GM12801 (cell line): ENCODE measurements around the gene PCID2.

Source experiments
- CTCF ChIP-seq: IDR thresholded peaks from one replicate; pipeline ENCODE4 v1.5.1; 2011; ENCODE audit warnings: control low read depth; ENCODE audit not compliant: insufficient read length; ENCODE audit errors: extremely low read depth

The PCID2 gene

GRCh38 chr13:113192279-113192678 is 16.2 kb downstream of the PCID2 start:
- no peak for TF ChIP-seq CTCF

- no peak for TF ChIP-seq CTCF
These were observed 18.3 kb downstream of the PCID2 start for GRCh38 chr13:113190181-113190580.

DNA sequence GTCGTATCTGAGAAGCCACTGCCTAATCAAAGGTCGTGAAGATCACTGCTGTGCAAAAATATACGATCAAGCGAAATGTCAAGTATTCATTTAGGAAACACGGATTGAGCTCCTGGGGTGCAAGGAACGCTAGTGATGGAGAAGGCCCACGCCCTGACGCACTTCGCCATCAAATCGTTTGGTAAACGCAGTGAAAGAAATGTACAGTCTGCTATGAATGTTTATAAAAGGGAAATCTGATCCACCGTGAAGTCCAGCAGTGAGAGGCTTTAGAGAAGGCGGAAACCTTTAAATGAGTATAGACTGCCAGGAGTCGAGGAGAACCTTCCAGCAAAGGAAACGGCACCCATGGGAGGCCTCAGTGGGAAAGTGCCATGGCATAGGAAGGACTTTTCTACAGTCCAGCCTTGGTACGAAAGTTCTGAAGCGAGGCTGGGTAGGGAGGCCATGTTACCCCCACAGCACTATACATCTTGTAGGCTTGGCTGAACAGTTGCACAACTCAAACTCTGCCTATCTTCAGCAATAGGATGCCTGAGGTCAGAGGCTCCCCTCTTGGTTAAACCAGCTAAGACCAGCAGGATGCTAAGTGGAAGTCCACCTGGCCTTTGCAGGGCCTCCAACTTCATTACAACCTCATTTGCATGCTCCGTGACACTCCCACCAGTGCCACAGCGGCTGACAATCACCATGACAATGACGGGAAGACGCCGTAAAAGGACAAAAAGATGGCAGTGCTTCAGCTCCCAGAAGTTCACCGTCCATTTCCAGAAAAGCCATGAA is 20.4 kb downstream of the PCID2 start:
- no peak for TF ChIP-seq CTCF

GRCh38 chr13:113187263-113187669 is 21.2 kb downstream of the PCID2 start:
- TF ChIP-seq CTCF, result no peak

DNA sequence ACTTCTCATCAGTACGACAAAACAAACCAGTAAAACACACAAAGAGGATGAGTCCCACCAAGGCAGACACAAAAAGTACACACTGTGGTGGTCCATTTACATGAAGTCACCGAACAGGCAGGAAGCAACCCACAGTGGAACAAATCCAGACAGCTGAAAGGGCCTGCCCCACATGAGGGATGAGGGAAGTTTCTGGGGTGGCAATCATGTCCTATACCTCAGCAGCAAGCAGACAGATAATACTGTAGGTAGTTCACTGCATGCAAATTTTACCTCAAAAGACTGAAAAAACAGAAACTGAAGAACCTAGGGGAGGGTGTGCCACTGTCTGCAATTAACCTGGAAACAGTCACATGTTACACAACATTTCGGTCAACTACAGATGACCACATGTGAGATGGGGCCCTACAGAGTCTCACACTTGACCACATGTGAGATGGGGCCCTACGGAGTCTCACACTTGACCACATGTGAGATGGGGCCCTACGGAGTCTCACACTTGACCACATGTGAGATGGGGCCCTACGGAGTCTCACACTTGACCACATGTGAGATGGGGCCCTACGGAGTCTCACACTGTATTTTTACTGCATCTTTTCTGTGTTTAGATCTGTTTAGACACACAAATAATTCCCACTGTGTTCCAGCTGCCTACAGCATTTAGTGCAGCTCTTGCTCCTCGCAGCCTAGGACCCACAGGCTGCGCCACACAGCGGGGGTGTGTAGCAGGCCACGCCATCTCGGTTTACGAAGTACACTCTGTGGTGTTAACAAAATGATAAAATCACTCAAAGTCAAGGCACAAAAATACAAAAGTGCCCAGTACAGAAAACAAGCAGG is 22.2 kb downstream of the PCID2 start:
- TF ChIP-seq CTCF, result no peak

GRCh38 chr13:113184568-113185440 is 23.7 kb downstream of the PCID2 start:
- no peak for TF ChIP-seq CTCF

DNA sequence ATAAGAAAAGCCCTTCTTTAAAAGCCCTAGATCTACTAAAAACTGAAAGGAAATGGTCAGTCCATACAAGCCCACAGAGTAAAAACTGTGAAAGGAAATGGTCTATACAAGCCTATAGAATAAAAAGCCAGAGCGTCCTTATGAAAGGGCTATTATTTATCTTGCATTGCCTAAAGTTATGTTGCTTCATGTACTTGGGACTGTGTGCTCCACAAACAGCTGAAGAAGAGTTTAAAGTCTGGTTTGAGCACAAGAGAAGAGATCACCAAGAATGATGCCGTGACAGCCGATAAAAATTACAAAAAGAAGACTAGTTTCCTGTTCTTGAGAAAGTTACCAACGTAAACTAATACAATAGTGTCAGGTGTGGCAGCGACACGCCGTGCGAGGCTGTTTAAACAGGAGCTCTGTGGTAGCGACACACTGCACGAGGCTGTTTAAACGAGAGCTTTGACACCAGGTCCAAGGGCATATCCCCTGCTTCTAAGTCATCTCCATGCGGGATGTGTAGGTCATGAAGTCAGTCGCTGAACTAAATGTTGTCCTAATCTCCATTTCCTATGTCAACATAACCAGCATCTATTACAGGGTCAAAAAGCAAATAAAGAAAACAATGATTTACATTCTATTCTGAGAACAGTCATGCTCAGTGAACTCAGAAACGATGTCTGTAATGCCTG is 24.9 kb downstream of the PCID2 start:
- no peak for TF ChIP-seq CTCF
